ENCODE measurements around the gene ARMH4. TPM values are rescaled to one million over a fixed set of nuclear protein-coding genes. Genes with fewer than 3 reads are reported as not detected.
"Not testable (repeated sequence)": the region's sequence is repeated elsewhere in the genome, so short reads cannot be mapped to it uniquely, and the experiment has no call there.

The ARMH4 gene
- total RNA-seq, 1 donor from 2014 or later, result not detected

- intact Hi-C loops (cut with micrococcal nuclease), result no loop called here
- DNase-seq (no peak), ATAC-seq (ENCODE audit: low read depth) (no peak)
- Mint-ChIP-seq H3K4me1 (no peaks in the 10 kb centered on the region), H3K4me3 (no peak overlapping the region), H3K27ac (no peak overlapping the region), H3K27me3 (peaks cover under 1% of the 10 kb centered on the region), H3K9me3 (no peaks in the 10 kb centered on the region), H3K36me3 (ENCODE audit: low read depth) (no peaks in the 10 kb centered on the region)
- no peak for TF ChIP-seq CTCF (IDR thresholded peaks at IDR 0.05)
- CTCF ChIA-PET, result no interaction called here
- POLR2A ChIA-PET, result no interaction called here
These were observed 18.3 kb downstream of the ARMH4 start for GRCh38 chr14:58133739-58134138.

DNA sequence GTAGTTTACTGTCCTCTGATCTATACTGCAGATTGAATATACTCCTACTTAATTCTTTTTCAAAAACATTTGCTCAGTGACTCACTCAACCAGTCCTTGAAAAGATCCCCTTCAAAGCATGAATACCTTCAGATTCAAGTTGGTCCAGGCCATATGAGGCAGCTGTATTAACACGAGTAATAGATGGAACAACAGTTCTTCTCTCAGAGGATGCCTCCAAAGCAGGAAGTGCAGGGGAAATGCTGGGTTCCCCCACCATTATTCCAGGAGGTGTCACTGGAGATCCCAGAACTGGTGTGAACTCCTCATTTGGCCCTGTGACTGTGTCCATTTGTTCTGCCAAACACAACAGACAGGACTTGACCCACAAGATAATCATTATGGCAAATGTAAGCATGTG lies 20.6 kb downstream of the ARMH4 start:
- DNase-seq (no peak), ATAC-seq (ENCODE audit: low read depth) (no peak)
- Mint-ChIP-seq H3K27ac (no peak overlapping the region), H3K4me1 (no peaks in the 10 kb centered on the region), H3K36me3 (ENCODE audit: low read depth) (no peaks in the 10 kb centered on the region), H3K27me3 (peaks cover 2% of the 10 kb centered on the region), H3K4me3 (no peak overlapping the region), H3K9me3 (peaks cover under 1% of the 10 kb centered on the region)
- CTCF ChIA-PET, result no interaction called here
- POLR2A ChIA-PET, result no interaction called here
- intact Hi-C loops (cut with micrococcal nuclease), result no loop called here
- no peak for TF ChIP-seq CTCF (IDR thresholded peaks at IDR 0.05)

DNA sequence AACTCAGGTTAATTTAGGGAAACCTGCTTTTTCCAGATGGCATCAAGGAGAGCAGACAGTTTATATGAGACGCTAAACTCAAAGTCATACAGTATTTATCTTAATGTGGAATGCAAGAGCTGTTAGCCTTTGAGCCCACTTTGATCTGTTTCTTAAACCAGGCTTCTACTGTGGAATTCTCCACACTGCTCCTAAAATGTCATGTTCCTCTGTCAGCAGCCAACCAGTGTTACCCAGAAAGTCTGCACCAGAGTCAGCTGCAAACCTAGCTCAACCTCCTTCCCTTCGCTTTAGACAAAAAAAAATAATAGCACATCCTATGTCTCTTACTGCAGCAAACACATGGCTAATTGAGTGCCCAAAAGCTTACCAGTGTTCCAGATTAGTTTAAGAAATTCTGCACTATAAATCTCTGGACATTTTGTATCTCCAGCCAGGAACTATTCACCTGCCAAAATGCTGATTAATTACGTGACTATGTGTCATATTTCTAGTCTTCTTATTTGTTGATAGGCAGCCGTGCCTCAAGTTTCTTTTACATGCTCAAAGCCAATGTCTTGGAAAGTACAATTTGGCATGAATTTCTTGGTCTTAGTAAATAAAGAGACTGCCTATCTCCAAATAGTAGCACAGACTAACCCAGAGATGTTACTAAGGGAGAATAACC lies 21.8 kb downstream of the ARMH4 start:
- ATAC-seq (ENCODE audit: low read depth) (no peak), DNase-seq (no peak)
- H3K9me3 Mint-ChIP-seq, result peaks cover 9% of the 10 kb centered on the region
- H3K4me3 Mint-ChIP-seq, result no peak overlapping the region
- intact Hi-C loops (cut with micrococcal nuclease), result no loop called here
- H3K4me1 Mint-ChIP-seq, result no peaks in the 10 kb centered on the region
- peaks cover 6% of the 10 kb centered on the region for H3K27me3 Mint-ChIP-seq
- H3K27ac Mint-ChIP-seq, result no peak overlapping the region
- ChIA-PET CTCF (no interaction called here), POLR2A (no interaction called here)
- no peaks in the 10 kb centered on the region for H3K36me3 Mint-ChIP-seq (ENCODE audit: low read depth)
- TF ChIP-seq CTCF (IDR thresholded peaks at IDR 0.05), result no peak

- no peak for TF ChIP-seq CTCF (IDR thresholded peaks at IDR 0.05)
- DNase-seq (no peak), ATAC-seq (ENCODE audit: low read depth) (no peak)
- Mint-ChIP-seq H3K27me3 (peaks cover 6% of the 10 kb centered on the region), H3K36me3 (ENCODE audit: low read depth) (no peaks in the 10 kb centered on the region), H3K9me3 (peaks cover 9% of the 10 kb centered on the region), H3K27ac (no peak overlapping the region), H3K4me3 (no peak overlapping the region), H3K4me1 (no peaks in the 10 kb centered on the region)
- ChIA-PET POLR2A (no interaction called here), CTCF (no interaction called here)
- intact Hi-C loops (cut with micrococcal nuclease), result no loop called here
These were observed 22.8 kb downstream of the ARMH4 start for GRCh38 chr14:58129208-58129607.

DNA sequence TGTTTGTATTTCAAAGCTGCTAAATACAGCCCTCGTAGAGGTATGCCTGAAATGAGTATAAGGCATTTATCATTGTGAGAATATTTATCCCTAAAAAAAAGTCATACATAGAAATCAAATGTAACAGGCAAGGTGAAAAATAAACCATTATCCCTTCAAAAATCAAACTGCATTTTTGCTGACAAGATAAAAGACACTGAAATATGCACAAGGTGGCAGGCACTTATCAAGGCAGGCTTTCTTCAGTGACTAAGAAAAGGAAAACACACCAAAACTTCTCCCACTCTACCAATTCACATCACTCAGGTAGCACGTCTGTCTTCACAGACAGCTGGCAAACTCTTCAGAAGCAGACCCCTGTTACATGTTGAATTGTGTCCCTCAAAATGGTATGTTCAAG lies 23.6 kb downstream of the ARMH4 start:
- intact Hi-C loops (cut with micrococcal nuclease), result no loop called here
- TF ChIP-seq CTCF (IDR thresholded peaks at IDR 0.05), result no peak
- peaks cover 6% of the 10 kb centered on the region for H3K27me3 Mint-ChIP-seq
- CTCF ChIA-PET, result no interaction called here
- no peak overlapping the region for H3K4me3 Mint-ChIP-seq
- no peaks in the 10 kb centered on the region for H3K36me3 Mint-ChIP-seq (ENCODE audit: low read depth)
- POLR2A ChIA-PET, result no interaction called here
- no peak overlapping the region for H3K27ac Mint-ChIP-seq
- H3K9me3 Mint-ChIP-seq, result peaks cover 9% of the 10 kb centered on the region
- no peaks in the 10 kb centered on the region for H3K4me1 Mint-ChIP-seq
- DNase-seq (no peak), ATAC-seq (ENCODE audit: low read depth) (no peak)

GRCh38 chr14:58122546-58122945 lies 29.5 kb downstream of the ARMH4 start:
- peaks cover 11% of the 10 kb centered on the region for H3K27me3 Mint-ChIP-seq
- DNase-seq; H3K27ac Mint-ChIP-seq; intact Hi-C loops (cut with micrococcal nuclease); H3K4me3 Mint-ChIP-seq; POLR2A ChIA-PET; CTCF ChIA-PET; H3K9me3 Mint-ChIP-seq; H3K36me3 Mint-ChIP-seq (ENCODE audit: low read depth); ATAC-seq (ENCODE audit: low read depth); H3K4me1 Mint-ChIP-seq: not testable (repeated sequence)
